MM.1S (cell line): ENCODE results near the gene CTNNAL1.

ENCODE experiments used
- DNase-seq: peaks from one replicate; pipeline ENCODE4 v3.0.0-alpha.2; 2015
- H2AFZ ChIP-seq: fragments of 300-600 bp; sonication (generic); 2 replicates; pipeline ENCODE4 v1.6.0; 2016; ENCODE audit warnings: antibody characterized with exemption, low read length
- H3F3A ChIP-seq: fragments of 300-600 bp; sonication (generic); 2 replicates; pipeline ENCODE4 v1.6.1; 2016; ENCODE audit warnings: mild to moderate bottlenecking, antibody characterized with exemption, low read length, moderate library complexity, mixed read lengths; ENCODE audit not compliant: insufficient read depth
- H3K27ac ChIP-seq: fragments of 300-600 bp; sonication (generic); 2 replicates; pipeline ENCODE4 v1.5.1; 2016; ENCODE audit warnings: mild to moderate bottlenecking, low read length
- H3K27me3 ChIP-seq: fragments of 300-600 bp; sonication (generic); replicated peaks from 2 replicates; pipeline ENCODE4 v1.6.0; 2016; ENCODE audit warnings: low read length; ENCODE audit not compliant: insufficient read depth
- H3K36me3 ChIP-seq: fragments of 300-600 bp; sonication (generic); replicated peaks from 2 replicates; pipeline ENCODE4 v1.6.1; 2016; ENCODE audit warnings: mild to moderate bottlenecking, low read length, mixed read lengths; ENCODE audit not compliant: insufficient read depth
- H3K4me1 ChIP-seq: fragments of 300-600 bp; sonication (generic); 2 replicates; pipeline ENCODE4 v1.6.1; 2016; ENCODE audit warnings: low read length, mixed read lengths
- H3K4me2 ChIP-seq: fragments of 300-600 bp; sonication (generic); 2 replicates; pipeline ENCODE4 v1.6.0; 2016; ENCODE audit warnings: low read depth, low read length
- H3K4me3 ChIP-seq: fragments of 300-600 bp; sonication (generic); 2 replicates; pipeline ENCODE4 v1.5.1; 2016; ENCODE audit warnings: low read length, mixed read lengths
- H3K79me2 ChIP-seq: fragments of 300-600 bp; sonication (generic); 2 replicates; pipeline ENCODE4 v1.6.1; 2016; ENCODE audit warnings: mixed run types, low read length, mixed read lengths
- H3K9ac ChIP-seq: fragments of 300-600 bp; sonication (generic); 2 replicates; pipeline ENCODE4 v1.6.1; 2016; ENCODE audit warnings: low read length, mixed read lengths
- H3K9me2 ChIP-seq: fragments of 300-600 bp; sonication (generic); replicated peaks from 2 replicates; pipeline ENCODE4 v1.6.1; 2016; ENCODE audit warnings: mild to moderate bottlenecking, low read length, mixed read lengths; ENCODE audit not compliant: insufficient read depth
- H3K9me3 ChIP-seq: fragments of 300-600 bp; sonication (generic); replicated peaks from 2 replicates; pipeline ENCODE4 v1.6.1; 2016; ENCODE audit warnings: mild to moderate bottlenecking, low read length, mixed read lengths; ENCODE audit not compliant: insufficient read depth
- H4K20me1 ChIP-seq: fragments of 300-600 bp; sonication (generic); 2 replicates; pipeline ENCODE4 v1.6.1; 2016; ENCODE audit warnings: mild to moderate bottlenecking, low read length, moderate library complexity, mixed read lengths; ENCODE audit not compliant: insufficient read depth
- CTCF ChIP-seq: fragments of 300-600 bp; sonication (generic); IDR thresholded peaks from 2 replicates; pipeline ENCODE4 v1.5.1; 2016; ENCODE audit warnings: antibody characterized with exemption, low read length, mixed read lengths
- EZH2 ChIP-seq: fragments of 300-600 bp; sonication (generic); optimal IDR thresholded peaks from 2 replicates; pipeline ENCODE3; 2017; ENCODE audit warnings: low read depth, mild to moderate bottlenecking, antibody characterized with exemption, low read length, mixed read lengths
- EZH2phosphoT487 ChIP-seq: fragments of 300-600 bp; sonication (generic); IDR thresholded peaks from 2 replicates; pipeline ENCODE4 v1.6.1; 2018; ENCODE audit warnings: antibody characterized with exemption, low read length

The CTNNAL1 gene

GRCh38 chr9:109048822-109049221 is 35.5 kb upstream of the CTNNAL1 start:
- H3K9me2 ChIP-seq, result no peaks in the 10 kb centered on the region
- no peak overlapping the region for H2AFZ ChIP-seq
- 0 out of 2 replicates have a peak, but pooled peaks cover 9% of the 10 kb centered on the region for H3F3A ChIP-seq
- H3K27me3 ChIP-seq, result no peaks in the 10 kb centered on the region
- no peak overlapping the region for H3K9ac ChIP-seq
- TF ChIP-seq EZH2phosphoT487, result no peak
- no peak for TF ChIP-seq EZH2
- TF ChIP-seq CTCF, result no peak
- H4K20me1 ChIP-seq, result no peaks in the 10 kb centered on the region
- no peak overlapping the region for H3K27ac ChIP-seq
- H3K36me3 ChIP-seq, result 0 out of 2 replicates have a peak, but pooled peaks cover 8% of the 10 kb centered on the region
- no peak for DNase-seq
- H3K9me3 ChIP-seq, result no peaks in the 10 kb centered on the region
- no peak overlapping the region for H3K4me2 ChIP-seq
- no peaks in the 10 kb centered on the region for H3K79me2 ChIP-seq
- H3K4me1 ChIP-seq, result peaks cover 10% of the 10 kb centered on the region
- H3K4me3 ChIP-seq, result no peak overlapping the region

GRCh38 chr9:109047259-109047658 is 34.0 kb upstream of the CTNNAL1 start:
- Histone ChIP-seq H3K79me2 (no peaks in the 10 kb centered on the region), H3K4me3 (no peak overlapping the region), H3K4me1 (peaks cover 6% of the 10 kb centered on the region), H3K9ac (no peak overlapping the region), H3K9me3 (no peaks in the 10 kb centered on the region), H3K9me2 (no peaks in the 10 kb centered on the region), H2AFZ (no peak overlapping the region), H3K27me3 (no peaks in the 10 kb centered on the region), H3K36me3 (0 out of 2 replicates have a peak, but pooled peaks cover 8% of the 10 kb centered on the region), H3F3A (0 out of 2 replicates have a peak, but pooled peaks cover 2% of the 10 kb centered on the region), H3K27ac (no peak overlapping the region), H3K4me2 (no peak overlapping the region), H4K20me1 (no peaks in the 10 kb centered on the region)
- no peak for TF ChIP-seq EZH2
- no peak for TF ChIP-seq CTCF
- no peak for TF ChIP-seq EZH2phosphoT487
- DNase-seq, result no peak

GRCh38 chr9:109046346-109046745 is 33.0 kb upstream of the CTNNAL1 start:
- TF ChIP-seq EZH2phosphoT487, result no peak
- no peak for TF ChIP-seq EZH2
- TF ChIP-seq CTCF, result no peak
- no peak overlapping the region for H3K27ac ChIP-seq
- H3K4me2 ChIP-seq, result no peak overlapping the region
- no peaks in the 10 kb centered on the region for H3F3A ChIP-seq
- 0 out of 2 replicates have a peak, but pooled peaks cover 8% of the 10 kb centered on the region for H3K36me3 ChIP-seq
- H4K20me1 ChIP-seq, result no peaks in the 10 kb centered on the region
- no peak overlapping the region for H2AFZ ChIP-seq
- H3K4me1 ChIP-seq, result no peaks in the 10 kb centered on the region
- H3K4me3 ChIP-seq, result no peak overlapping the region
- no peak overlapping the region for H3K9ac ChIP-seq
- no peaks in the 10 kb centered on the region for H3K9me2 ChIP-seq
- H3K27me3 ChIP-seq, result no peaks in the 10 kb centered on the region
- no peaks in the 10 kb centered on the region for H3K9me3 ChIP-seq
- H3K79me2 ChIP-seq, result no peaks in the 10 kb centered on the region
- no peak for DNase-seq
